GM21390 (cell line): ENCODE measurements around the gene GLRX5.
"Not testable (repeated sequence)": the region's sequence is repeated elsewhere in the genome, so short reads cannot be mapped to it uniquely, and the experiment has no call there.

ENCODE experiments used
- ATAC-seq: cut with Tn5 transposase; IDR thresholded peaks from one replicate; pipeline ENCODE4 v1.9.1; 2021; ENCODE audit not compliant: unreplicated experiment

GLRX5 gene

GRCh38 chr14:95498622-95499353 lies 36.1 kb upstream of the GLRX5 start:
- no peak for ATAC-seq

GRCh38 chr14:95499354-95499750 lies 35.5 kb upstream of the GLRX5 start:
- no peak for ATAC-seq

GRCh38 chr14:95500201-95500681 lies 34.6 kb upstream of the GLRX5 start:
- no peak for ATAC-seq

GRCh38 chr14:95500772-95501401 lies 34.0 kb upstream of the GLRX5 start:
- no peak for ATAC-seq

GRCh38 chr14:95502381-95502950 lies 32.4 kb upstream of the GLRX5 start:
- no peak for ATAC-seq

GRCh38 chr14:95503365-95504134 lies 31.3 kb upstream of the GLRX5 start:
- peak; percentile 64 for ATAC-seq

GRCh38 chr14:95504135-95505029 lies 30.5 kb upstream of the GLRX5 start:
- peak; percentile 35 for ATAC-seq

- ATAC-seq = no peak
Measured at GRCh38 chr14:95505030-95505589, 29.7 kb upstream of the GLRX5 start.

- ATAC-seq = no peak
Measured at GRCh38 chr14:95507174-95507573, 27.7 kb upstream of the GLRX5 start.

- ATAC-seq = no peak
Measured at GRCh38 chr14:95507701-95508103, 27.1 kb upstream of the GLRX5 start.

GRCh38 chr14:95508377-95508776 lies 26.5 kb upstream of the GLRX5 start:
- ATAC-seq = no peak

GRCh38 chr14:95509495-95509894 lies 25.4 kb upstream of the GLRX5 start:
- no peak for ATAC-seq

GRCh38 chr14:95510344-95510743 lies 24.5 kb upstream of the GLRX5 start:
- ATAC-seq = not testable (repeated sequence)

- no peak for ATAC-seq
Measured at GRCh38 chr14:95510804-95511203, 24.0 kb upstream of the GLRX5 start.

- no peak for ATAC-seq
Measured at GRCh38 chr14:95511687-95512086, 23.2 kb upstream of the GLRX5 start.

GRCh38 chr14:95513291-95513690 lies 21.6 kb upstream of the GLRX5 start:
- no peak for ATAC-seq

- ATAC-seq = no peak
Measured at GRCh38 chr14:95514131-95515079, 20.4 kb upstream of the GLRX5 start.

- no peak for ATAC-seq
Measured at GRCh38 chr14:95515080-95515489, 19.8 kb upstream of the GLRX5 start.
